SK-N-SH treated with all-trans-retinoic acid at 6 μM for 48 hours (cell line): ENCODE measurements around the gene SLAMF8.

Experiments used
- CREB5 ChIP-seq: fragments of 250-450 bp; sonication (Bioruptor Pico); IDR thresholded peaks from 2 replicates; pipeline ENCODE4 v1.5.1; 2020; ENCODE audit warnings: low read depth, mild to moderate bottlenecking, moderate library complexity
- TOX ChIP-seq: fragments of 250-450 bp; sonication (Bioruptor Pico); IDR thresholded peaks from 2 replicates; pipeline ENCODE4 v1.8.0; 2021; ENCODE audit warnings: mild to moderate bottlenecking, moderate library complexity, borderline replicate concordance
- ZFP3 ChIP-seq: fragments of 250-450 bp; sonication (Bioruptor Pico); IDR thresholded peaks from 2 replicates; pipeline ENCODE4 v1.5.0; 2020; ENCODE audit warnings: mild to moderate bottlenecking, moderate library complexity

GRCh38 chr1:159868766-159869165, 42.1 kb downstream of the SLAMF8 start:
- no peak for TF ChIP-seq CREB5
- TF ChIP-seq TOX (CRISPR knock-in tag), result no peak
- TF ChIP-seq ZFP3, result no peak
